ENCODE results near the gene COPS2.

Gene COPS2

DNA sequence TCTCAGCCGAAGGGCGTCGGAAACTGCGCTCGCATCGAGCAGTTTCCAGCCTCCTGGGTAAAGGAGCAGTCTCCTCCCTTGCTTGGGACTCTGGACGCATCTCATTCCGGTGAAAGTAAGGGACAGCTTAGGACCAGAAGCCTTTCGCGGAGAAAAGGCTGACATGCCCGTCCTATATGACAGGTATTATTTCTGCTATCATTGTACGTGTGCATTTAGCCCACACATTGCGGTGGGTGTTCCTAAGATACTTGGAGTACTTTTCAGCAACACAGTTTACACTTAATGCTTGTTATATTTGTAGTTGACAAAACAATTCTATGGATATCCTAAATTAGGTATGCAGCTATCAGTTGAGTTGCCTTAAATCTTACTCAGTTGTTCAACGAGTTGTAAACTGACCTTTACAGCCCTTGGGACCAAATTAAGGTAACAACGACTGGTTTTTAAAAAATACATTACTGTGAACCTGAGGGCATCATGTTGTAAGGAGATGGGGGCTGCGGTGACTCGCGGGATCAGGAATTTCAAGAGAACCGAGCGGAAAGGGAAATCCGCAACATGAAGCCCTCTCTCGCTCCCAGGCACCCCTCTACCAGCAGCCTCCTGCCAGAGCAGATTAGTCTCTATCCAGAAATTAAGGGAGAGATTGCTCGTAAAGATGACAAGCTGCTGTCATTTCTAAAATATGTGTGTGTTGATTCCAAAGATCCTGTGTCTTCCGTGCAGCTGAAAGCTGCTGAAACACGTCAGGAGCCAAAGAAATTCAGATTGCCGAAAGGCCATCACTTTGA lies 632 bp upstream of the COPS2 start:
- DNase-seq, result peak; percentile 65

DNA sequence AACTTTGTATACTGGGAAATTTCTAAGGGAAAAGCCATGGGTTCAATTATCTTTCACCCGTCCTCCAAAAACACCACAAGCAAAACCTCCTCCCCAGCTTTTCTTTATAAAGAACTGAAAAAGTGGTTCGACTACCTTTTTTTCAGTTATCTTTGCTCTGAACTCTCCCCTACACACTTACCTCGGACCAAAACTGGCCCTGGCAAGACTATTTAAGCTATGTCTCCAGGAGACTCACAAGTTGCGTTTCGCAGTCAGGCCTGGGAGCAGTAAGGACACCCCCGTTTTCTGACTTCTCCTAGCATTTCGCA lies 645 bp downstream of the COPS2 start:
- no peak for DNase-seq

DNA sequence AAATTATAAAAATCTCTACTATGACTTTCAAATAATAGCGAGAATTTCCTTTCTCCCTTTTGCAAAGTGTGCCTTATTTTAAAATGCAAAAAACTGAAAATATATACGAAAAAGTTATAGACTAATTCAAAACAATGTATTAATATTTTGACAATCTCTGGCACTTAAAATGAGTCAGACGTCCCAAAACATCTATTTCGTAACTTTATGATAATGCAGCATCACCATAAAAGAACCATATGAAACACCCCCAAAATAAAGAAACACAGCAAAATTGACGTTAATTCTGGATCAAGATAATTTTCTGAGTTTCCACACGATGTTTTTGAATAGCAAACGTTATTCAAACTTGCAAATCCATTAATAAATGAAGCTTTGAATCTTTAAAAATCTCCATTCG lies 1.0 kb downstream of the COPS2 start:
- DNase-seq, result no peak

- DNase-seq, result no peak
Observed at GRCh38 chr15:49152552-49153312, 2.7 kb downstream of the COPS2 start.

DNA sequence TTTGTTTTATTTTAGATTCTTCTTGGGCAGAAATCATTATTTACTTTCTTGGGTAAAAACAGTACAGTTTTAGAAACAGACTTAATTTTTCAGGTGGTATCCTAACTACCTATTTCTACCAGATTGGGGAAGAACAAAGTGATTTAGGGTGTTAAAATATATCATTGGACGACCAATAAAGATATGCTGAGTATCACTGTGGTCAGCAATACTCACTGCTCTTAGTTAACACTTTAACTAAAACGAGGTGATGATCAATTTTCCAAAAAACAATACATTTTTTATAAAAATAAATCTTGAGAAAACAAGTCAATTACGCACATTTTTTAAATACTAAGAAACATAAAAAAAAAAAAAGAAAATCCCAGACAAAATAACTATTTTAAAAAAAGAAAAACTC lies 3.6 kb downstream of the COPS2 start:
- DNase-seq, result no peak

- no peak for DNase-seq
Observed at GRCh38 chr15:49148727-49149126, 6.7 kb downstream of the COPS2 start.

GRCh38 chr15:49148298-49148697 lies 7.1 kb downstream of the COPS2 start:
- DNase-seq, result no peak

- peak; percentile 79 for DNase-seq
Observed at GRCh38 chr15:49145651-49146609, 9.5 kb downstream of the COPS2 start.

GRCh38 chr15:49137861-49138260 lies 17.5 kb downstream of the COPS2 start:
- DNase-seq, result no peak

- DNase-seq, result no peak
Observed at GRCh38 chr15:49135911-49136310, 19.5 kb downstream of the COPS2 start.

DNA sequence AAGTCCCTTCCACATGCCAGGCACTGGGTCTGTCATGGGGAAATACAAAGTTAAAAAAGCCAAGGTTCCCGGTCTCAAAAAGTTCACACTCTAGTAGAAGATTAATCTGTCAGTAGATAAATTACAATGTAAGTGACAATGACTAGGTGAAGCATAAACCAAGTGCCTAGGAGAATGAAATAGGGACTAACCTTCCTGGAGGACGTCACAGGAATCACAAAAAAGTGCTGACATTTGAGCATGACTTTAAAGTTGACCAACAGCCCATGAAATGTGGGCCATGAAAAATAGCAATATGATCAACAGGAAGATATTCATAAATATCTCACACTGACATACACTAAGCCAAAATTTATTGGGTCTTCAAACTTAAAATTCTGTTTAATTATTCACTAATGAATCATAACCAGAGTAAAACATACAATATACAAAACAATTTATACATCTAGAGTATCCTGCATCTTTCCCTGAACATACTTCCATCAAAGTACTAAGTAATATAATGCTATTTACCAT lies 20.0 kb downstream of the COPS2 start:
- no peak for DNase-seq

GRCh38 chr15:49134683-49135341 lies 20.6 kb downstream of the COPS2 start:
- DNase-seq, result no peak

GRCh38 chr15:49131403-49131802 lies 24.0 kb downstream of the COPS2 start:
- no peak for DNase-seq

GRCh38 chr15:49124371-49124770 lies 31.0 kb downstream of the COPS2 start:
- DNase-seq, result no peak

GRCh38 chr15:49122541-49123062 lies 32.8 kb downstream of the COPS2 start:
- DNase-seq, result no peak

GRCh38 chr15:49121901-49122300 lies 33.5 kb downstream of the COPS2 start:
- DNase-seq, result no peak

DNA sequence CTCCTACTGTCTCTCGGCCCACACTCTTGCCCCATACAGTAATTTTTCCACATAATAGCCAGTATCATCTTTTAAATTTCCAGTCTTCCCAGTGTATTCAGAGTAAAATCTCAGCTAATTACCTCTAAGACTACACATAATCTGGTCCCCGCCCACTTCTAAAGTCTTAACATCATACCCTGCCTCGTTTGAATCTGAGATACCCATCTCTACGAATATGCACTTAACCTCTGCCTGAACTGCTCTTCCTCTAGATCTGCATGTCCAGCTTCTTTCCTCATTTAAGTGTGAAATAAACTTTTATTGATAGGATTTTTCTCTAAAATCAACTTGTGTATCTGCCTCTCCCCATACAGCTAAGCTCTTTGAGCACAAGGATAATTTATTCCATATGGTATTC lies 34.6 kb downstream of the COPS2 start:
- no peak for DNase-seq

- DNase-seq, result no peak
Observed at GRCh38 chr15:49116108-49116857, 39.1 kb downstream of the COPS2 start.

DNA sequence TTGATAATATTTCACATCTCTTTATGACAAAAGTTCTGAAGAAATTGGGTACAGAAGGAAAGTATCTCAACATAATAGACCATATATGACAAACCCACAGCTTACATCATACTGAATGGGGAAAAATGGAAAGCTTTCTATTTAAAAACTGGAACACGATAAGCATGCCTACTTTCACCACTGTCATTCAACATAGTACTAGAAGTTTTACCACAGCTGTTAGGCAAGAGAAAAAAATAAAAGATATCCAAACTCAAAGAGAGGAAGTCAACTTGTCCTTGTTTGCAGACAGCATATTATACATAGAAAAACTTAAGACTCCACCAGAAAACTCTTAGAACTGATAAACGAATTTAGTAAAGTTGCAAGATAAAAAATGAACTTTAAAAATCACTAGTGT lies 40.3 kb downstream of the COPS2 start:
- DNase-seq, result no peak

- DNase-seq, result no peak
Observed at GRCh38 chr15:49110158-49110944, 45.0 kb downstream of the COPS2 start.

DNA sequence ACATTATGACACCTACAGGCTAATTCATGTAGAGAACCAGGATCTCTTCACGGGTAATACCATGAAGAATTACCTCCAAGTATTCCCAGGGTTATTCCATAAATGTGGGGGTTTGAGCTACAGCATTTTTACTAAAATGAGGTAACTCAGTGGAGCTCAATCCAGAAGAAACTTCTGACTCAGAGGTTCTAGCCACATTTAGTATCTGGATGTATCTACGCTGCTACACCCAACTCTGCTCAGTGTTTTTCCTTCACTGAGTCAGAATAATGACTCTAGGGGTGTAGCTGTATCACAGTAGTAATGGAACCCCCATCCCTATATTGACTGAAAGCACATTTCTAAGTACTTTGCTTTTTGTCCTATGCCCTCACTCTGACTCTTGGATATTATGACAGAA lies 52.4 kb downstream of the COPS2 start:
- DNase-seq, result no peak
